GM18868 (cell line): ENCODE data around the gene RIPOR3.
"Not testable (repeated sequence)": the region's sequence is repeated elsewhere in the genome, so short reads cannot be mapped to it uniquely, and the experiment has no call there.

ENCODE experiments used
- ATAC-seq: cut with Tn5 transposase; IDR thresholded peaks from one replicate; pipeline ENCODE4 v1.9.1; 2021; ENCODE audit warnings: mild to moderate bottlenecking, moderate library complexity; ENCODE audit not compliant: unreplicated experiment

The RIPOR3 gene

GRCh38 chr20:50680105-50680960 is 11.0 kb downstream of the RIPOR3 start:
- no peak for ATAC-seq

DNA sequence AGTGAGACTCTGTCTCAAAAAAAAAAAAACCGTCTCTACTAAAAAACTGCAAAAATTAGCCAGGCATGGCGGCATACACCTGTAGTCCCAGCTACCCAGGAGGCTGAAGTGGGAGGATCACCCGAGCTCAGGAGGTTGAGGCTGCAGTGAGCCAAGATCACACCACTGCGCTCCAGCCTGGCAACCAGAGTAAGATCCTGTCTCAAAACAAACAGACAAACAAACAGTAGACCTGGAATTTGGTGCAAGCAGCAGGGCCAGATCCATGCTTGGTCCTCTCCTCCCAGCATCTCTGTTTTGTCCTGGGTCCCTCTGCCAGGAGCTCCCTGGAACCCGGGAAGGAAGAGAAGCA is 11.6 kb downstream of the RIPOR3 start:
- ATAC-seq, result no peak

DNA sequence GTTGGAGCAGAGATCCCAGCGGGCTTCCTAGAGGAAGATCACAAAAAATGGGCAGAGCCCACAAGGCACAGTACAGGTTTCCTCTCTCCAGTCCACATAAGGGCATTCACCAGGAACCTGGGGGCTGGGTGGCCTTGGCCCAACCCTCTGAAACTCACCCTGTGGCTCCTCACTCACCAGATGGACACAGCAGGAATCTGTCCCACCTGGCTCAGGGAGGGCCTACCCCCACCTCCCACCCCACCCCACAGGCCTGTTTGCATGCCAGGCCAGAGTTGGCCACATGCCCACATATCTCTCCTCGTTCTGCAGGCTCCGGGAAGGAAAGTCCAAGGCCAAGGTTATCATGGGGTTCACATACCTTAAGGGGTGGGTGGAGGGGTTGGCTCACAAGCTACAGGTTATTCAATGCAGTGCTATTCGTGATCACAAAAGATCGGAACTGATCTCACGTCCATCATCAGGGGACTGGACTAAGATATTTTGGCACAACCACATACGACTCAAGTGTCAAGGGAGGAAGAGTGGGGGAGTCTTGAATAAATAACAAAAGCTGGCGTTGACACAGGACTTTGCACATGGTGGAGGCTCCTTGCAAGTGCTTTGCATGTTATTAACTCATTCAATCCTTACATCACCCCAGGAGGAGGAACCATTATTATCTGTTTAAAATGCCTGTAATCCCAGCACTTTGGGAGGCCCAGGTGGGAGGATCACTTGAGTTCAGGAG is 13.0 kb downstream of the RIPOR3 start:
- no peak for ATAC-seq

GRCh38 chr20:50676858-50677257 is 14.5 kb downstream of the RIPOR3 start:
- ATAC-seq, result no peak

DNA sequence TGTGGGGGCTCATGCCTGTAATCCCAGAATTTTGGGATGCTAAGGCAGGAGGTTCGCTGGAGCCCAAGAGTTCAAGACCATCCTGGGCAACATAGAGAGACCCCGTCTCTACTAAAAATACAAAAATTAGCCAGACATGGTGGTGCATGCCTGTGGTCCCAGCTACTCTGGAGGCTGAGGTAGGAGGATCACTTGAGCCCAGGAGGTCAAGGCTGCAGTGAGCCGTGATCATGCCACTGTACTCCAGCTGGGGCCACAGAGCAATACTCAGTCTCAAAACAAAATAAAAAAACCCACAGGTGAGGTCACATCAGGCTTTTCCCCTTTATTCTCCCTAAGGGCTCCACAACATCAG is 15.0 kb downstream of the RIPOR3 start:
- not testable (repeated sequence) for ATAC-seq

DNA sequence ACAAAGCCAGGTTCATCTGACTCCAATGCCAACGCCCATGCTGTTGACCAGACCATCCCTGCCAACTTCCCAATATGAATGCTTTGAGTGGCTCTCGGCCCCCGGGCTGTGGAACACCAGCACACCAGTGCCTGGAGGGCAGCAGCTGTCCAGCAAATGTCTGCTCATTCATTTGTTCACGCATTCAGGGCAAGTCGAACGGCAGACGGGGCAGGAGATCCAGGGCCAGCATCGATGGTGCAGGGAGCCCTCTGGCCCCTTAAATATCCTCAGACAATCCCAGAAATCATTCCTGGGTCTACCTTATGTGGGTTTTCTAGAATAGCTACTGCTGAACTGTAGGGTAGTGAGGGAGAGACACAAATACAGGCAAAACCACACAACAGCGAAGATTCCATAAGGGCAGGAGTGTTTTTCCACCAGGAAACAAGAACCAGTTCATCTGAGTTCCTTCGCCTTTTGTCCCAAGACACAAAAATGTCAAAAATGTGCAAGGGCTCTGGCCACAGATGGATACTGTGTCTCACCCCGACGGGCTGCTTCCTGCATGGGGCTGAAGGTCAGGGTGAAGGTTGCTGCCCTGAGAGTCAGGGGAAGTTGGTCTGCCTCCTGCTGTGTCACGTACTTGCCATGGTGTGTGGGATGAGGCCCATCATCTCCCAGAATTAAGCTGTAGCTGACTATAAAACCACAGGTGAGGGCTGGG is 15.5 kb downstream of the RIPOR3 start:
- no peak for ATAC-seq

DNA sequence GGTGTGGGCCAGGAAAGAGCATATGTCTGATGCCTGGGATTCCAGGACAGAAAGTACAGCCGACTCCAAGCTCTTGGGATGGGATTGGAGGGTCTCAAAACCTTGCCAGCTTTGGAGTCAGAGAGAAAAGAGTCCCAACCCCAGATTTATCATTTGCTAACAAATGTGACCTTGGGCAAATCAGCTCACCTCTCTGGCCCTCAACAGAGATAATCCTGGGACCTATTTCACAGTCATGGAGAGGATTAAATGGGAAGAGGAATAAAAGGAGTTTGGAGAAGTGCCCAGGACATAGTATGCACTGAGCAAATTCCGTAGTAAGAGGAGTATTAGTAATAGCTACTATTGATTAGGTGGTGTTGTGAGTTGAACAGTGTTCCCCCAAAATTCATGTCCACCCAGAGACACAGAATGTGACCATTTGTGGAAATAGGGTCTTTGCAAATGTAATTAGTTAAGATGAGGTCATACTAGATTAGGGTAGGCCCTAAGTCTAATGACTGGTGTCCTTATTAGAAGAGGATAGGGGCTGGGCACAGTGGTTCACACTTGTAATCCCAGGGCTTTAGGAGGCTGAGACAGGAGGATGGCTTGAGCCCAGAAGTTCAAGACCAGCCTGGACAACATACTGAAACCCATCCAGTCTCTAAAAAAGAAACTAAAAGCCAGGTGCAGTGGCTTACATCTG is 17.1 kb downstream of the RIPOR3 start:
- no peak for ATAC-seq

DNA sequence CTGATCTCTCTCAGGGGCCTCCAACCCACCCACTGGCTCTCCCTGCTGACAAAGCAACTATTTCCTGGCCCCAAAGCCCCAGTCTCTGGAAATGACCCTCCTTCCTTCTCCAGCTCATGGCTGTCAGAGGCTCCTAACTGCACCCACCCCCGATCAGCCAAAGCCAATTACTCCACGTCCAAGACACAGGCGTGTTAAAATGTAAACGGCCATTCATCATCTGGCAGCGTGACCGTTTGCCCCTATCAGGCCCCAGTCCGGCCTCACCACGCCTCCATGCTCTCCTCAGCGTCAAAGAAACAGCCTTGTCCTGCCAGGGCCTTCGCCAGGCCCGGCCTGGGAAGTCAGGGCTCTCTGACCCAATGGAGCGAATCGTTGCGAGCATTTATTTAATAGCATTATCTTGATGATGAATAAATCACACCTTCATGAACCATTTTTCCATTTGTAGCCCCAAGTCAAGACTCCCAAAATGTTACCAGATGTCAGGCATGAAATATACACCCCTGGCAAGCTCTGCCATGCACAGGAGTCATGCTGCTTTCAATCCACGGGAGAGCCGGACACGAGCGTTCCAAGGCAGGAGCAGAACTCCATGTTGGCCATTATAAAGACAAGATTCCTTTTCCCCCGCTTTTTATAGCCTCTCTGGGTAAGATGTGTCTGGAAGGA is 17.7 kb downstream of the RIPOR3 start:
- no peak for ATAC-seq

- no peak for ATAC-seq
Observed at GRCh38 chr20:50673146-50673465, 18.2 kb downstream of the RIPOR3 start.

DNA sequence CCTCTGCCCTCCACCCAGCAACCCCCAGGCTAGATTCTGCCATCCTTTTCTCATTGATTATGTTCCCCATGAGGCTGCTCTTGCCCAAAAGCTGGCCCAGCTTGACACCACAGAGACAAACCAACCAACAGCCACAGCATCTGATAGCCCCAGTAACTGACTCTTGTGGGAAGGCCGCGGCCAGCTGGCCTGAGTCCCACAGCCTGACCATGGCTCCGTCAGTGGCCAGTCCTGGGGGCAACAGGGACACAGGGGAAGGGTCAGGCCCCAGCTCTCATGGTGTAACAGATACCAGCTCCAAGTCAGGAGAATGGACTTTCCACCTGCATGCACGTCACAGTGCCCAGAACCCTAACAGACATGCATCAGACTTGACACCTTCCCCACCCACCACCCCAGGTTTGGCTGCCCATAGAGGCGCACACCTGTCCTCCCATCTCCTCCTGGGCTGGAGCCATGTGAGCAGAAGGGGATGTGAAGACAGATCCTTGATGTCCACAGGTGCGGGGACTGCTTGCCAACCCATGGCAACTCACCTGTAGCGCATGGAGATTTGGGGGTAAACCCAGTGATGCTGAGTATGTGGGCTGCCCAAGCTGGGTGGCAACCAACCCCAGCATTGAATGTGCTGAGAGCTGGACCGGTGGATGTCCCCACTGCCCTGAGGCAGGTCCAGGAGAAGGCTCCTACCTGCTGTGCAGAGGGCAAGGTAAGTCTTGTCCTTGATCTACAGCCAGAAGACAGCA is 18.8 kb downstream of the RIPOR3 start:
- no peak for ATAC-seq

DNA sequence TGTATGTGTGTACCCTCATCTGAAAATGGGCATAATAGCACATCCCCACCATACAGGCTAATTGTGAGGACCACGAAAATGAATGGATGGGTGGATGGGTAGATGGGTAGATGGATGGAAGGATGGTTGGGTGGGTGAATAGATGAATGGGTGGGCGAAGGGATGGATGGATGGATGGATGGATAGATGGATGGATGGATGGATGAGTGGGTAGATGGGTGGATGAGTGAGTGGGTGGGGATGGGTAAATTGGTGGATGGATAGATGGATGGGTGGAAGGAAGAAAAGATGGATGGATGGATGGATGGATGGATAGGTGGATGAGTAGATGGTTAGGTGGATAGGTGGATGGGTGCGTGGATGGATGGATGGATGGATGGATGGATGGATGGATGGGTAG is 19.7 kb downstream of the RIPOR3 start:
- no peak for ATAC-seq

DNA sequence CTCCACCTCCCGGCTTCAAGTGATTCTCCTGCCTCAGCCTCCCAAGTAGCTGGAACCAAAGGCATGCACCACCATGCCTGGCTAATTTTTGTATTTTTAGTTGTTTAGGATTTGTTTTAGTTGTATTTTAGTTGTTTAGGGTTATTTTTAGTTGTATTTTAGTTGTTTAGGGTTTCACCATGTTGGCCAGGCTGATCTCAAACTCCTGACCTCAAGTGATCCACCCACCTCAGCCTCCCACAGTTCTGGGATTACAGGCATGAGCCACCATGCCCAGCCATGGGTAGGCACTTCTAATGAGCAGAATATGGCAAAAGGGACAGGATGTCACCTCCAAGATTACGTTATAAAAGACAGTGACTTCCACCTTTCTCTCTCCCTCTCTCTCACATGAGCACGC is 20.3 kb downstream of the RIPOR3 start:
- not testable (repeated sequence) for ATAC-seq

DNA sequence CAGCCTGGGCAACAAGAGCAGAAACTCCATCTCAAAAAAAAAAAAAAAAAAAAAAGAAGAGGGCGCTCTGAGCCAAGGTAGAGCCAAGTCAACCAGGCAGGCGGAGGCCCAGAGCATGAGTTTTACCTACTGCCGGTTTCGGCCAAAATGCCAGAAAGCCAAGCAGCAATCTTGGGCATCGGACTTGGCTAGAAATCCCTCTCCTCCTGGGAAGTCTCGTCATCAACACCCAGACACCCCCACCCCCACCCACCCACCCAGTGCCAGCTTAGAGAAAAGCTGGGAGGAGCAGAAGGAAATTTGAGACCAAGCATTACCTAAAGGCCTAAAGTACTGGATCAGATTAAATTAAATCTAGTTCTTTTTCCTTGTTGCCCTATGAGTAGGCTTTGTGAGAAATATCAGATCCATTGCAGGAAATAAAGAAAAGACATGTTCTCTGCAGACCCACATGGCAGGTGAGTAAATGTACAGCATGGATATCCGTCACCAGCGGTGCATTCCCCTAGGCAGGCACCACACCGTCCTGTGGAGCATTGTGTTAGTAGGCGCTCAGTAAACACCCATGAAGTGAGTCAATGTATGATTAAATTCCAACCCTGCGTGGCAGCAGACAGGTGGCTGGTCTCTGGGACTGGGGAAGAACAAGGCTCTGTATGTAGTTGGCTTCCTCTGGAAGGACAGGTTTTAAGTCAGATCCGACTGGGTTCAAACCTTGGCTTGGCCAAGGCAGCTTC is 21.0 kb downstream of the RIPOR3 start:
- ATAC-seq, result no peak

DNA sequence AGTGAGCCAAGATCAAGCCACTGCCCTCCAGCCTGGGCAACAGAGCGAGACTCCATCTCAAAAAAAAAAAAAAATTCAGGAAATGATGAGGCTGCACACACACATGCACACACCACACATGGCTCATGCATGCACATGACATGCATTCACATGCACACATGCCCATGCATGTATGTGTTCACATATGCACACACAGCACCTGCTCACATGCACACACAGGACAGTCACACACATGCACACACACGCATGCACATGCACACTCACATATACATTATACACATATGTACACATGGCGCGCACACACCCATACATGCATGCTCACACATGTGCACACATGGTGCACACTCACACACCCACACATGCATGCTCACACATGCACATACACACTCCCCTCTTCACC is 22.5 kb downstream of the RIPOR3 start:
- no peak for ATAC-seq

DNA sequence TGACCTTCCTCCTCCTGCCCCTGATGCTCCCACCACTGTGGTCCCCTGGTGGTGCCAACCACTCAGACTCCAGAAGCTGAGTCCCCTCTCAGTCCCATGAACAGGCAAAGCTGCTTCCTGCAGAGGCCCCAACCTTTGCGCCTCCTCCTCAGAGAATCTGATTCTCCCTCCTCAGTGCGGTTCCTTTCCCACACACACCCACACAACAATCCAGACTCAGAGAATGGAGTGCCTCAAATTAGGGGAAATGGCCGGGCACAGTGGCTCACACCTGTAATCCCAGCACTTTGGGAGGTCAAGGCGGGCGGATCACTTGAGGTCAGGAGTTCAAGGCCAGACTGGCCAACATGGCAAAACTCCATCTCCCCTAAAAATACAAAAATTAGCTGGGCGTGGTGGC is 23.0 kb downstream of the RIPOR3 start:
- no peak for ATAC-seq

DNA sequence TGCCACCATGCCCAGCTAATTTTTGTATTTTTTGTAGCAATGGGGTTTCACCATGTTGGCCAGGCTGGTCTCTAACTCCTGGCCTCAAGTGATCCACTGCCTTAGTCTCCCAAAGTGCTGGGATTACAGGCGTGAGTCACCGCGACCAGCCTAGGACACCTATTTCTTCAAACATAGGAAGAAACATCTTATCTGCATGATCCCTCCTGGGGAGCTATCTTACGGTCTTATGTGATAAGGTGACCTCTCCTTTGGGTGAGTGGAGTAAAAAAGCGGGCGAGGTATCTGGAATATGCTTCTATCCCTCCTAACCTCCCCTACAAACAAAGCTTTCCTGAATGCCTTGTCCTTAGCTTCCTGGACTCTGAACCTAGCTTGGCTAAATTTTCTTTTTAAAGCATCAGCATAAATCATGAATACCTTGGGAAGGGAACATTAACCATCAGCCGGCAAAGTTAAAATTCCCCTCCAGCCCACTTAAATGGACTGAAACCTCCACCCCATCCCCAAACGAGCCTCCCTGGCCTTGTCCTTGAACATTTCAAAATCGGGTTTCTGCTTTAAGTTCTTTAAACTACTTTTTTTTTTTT is 24.5 kb downstream of the RIPOR3 start:
- no peak for ATAC-seq

- no peak for ATAC-seq
Observed at GRCh38 chr20:50664254-50664653, 27.1 kb downstream of the RIPOR3 start.

- ATAC-seq, result no peak
Observed at GRCh38 chr20:50663095-50663821, 28.1 kb downstream of the RIPOR3 start.
